SK-N-DZ (cell line): ENCODE measurements around the gene PDE7B.
"Not testable (repeated sequence)": the region's sequence is repeated elsewhere in the genome, so short reads cannot be mapped to it uniquely, and the experiment has no call there.

ENCODE experiments used
- DNase-seq: peaks from one replicate; pipeline ENCODE4 v3.0.0-alpha.2; 2015; ENCODE audit warnings: low spot score

Gene PDE7B

DNA sequence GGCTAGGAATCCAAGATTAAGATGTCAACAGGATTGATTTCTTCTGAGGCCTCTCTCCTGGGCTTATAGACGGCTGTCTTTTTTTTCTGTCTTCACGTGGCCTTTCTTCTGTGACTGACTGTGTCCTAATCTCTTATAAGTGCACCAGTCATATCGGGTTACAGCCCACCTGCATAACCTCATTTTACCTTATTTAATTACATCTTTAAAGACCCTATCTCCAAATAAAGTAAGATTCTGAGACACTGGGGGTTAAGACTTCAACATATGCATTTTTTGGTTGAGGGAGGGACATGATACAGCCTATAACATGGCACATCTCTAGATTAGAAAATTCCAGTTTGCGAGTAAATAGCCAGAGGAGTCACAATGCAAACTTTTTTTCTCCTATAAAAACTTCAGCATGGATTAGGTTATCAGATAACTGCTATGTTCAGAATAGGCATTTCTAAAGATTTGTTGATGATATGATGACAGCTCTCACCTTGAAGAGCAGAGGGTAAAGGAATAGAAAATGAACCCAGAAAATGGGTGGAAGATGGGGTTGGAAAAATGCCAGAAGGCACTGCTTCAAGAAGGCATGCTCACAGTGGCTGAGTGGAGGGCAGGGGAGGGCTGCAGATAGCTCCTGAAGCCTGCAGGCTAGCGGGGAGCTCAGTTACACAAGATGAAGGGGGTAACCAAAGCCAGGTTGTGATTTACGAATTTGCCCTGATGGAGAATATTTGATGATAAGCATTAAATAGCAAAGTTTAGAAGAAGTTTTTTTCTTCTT, 8.7 kb upstream of the PDE7B start:
- peak; percentile 83 for DNase-seq

DNA sequence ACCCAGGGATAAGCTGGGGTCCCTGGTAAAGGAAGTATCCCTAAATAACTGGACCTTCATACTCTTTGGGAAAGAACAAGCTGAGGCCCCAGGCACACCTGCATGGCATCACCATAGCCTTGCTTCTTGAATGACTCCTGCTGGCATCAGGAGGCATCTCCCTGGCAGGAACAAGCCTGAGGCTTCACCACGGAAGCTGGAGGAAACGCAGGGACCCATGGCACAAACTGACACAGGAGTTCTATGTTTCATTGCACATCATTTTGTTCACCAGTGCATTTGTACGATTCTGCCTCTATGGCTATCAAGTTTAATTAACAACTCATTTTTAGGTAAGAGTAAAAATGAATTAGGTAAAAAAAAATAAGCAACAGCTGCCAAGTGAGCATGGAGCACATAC, 619 bp upstream of the PDE7B start:
- no peak for DNase-seq

DNA sequence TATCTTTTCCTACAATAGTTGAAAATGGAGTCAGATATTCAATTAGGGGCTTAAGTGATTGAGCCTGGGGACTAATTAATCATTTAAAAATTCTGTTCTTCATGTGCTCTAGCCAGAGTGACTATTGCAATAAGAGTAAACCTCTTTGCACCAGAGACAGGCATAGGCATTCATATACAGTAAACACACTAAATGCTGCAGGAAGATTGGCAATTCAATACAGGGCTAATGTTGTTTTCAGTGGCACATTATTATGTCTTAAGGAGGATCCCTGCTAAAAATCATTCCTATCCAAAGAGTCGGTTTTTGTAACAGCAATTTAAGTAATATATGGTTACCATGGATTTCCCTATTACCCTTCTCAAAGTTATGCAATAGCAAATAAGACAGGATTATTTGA, 1.2 kb downstream of the PDE7B start:
- DNase-seq = no peak

DNA sequence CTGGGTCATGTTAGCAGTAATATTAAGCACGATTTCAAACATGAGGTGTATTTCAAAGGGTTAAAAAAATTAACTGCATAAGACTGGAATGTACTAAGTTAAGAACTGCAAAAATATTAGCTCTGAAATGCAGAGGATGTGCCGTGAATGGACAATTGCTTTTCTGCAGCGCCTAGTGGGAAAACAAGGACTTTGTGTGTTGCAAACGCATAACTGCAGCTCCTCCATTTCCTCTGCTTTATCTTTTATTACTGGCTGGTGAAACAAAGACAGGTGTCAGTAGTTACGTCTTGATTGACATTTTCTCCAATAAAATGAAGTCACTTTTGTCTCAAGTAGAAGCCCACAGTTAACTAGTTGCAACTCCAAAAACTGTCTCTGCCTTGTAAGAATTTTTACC, 1.7 kb downstream of the PDE7B start:
- DNase-seq = no peak

DNA sequence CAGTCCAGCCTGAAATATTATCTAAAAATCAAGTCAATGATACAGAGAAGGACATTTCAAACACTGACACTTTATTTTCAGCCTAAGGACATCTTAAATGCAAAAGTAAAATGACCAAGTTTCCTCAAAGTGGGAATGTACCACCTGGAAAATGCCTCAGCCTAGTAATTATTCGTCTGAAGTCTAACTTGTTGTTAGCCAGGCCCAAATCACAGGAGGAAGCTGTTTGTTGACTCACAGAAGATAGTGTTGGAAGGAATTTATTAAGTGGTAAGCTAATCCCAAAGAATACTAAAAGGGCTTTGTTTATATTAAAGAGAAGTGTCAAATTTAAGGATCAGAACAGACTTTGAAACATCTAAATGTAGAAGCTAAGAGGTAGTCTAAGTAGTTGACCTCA, 2.5 kb downstream of the PDE7B start:
- DNase-seq = no peak

DNA sequence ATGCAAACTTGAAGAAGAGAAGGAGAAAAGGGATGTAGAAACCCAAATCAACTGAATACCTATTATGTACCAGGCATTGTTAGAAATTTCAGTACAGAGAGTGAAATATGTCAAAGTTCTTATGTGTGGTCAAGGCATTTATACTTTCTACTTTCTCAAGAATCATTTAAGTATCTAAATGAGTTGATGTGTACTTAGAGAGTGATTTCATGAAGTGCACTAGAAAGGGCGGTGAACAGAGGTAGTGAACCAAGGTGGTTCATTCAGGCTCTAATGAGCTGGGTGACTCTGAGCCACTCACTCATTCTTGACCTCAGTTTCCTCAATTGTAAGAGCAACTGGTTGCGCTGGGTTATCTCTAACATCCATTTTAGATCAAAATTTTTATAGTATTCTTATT, 3.3 kb downstream of the PDE7B start:
- no peak for DNase-seq

DNA sequence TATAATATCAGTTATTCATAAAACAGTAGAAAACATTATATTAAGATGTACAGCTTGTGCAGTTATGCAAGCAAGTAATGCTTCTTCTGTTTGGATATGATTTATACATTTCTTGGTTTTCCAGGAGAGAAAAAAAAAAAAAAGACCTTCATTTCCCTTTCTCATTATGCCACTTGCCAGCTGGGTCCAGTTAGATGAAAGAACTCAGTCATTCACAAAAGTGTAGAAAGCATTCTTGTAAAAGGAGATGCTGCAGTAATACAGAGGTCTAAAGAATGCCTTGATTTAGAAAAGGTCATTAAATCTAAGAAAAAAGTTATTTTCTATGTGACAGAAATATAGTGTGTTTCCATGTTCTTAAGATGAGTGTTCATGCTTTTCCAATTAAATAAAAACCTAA, 7.4 kb downstream of the PDE7B start:
- DNase-seq = no peak

DNA sequence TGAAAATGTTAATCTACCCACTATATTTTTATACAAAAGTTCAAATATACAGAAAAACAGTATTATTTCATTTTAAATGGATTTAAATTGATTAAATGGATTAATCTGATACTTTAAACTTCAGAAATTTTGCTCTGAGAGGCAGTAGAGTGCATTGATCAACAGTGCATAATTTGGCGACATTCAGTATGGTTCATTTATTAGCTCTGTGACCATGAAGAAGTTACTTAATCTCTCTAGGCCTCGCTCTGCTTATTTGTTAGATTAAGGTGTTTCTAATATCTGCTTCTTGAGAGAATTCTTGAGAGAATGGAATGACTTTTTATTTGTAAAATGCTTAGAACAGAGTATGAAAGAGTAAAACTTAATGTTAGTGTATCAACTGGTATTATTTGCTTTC, 8.9 kb downstream of the PDE7B start:
- no peak for DNase-seq

DNA sequence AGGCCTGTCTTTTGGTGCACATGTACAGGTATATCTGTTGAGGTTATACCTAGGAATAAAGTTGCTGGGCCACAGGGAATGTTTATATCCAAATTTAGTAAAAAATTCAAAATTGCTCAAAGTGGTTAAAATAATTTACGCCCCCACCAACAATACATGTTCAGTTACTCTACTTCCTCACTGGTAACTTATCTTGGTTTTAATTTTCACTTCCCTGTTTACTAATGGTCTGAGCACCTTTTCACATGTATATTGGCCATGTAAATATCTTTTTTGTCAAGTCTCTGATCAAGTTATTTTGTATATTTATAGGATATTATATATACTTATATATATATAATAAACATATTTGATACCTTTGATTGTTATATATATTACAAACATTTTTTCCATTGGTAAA, 9.7 kb downstream of the PDE7B start:
- DNase-seq = no peak

DNA sequence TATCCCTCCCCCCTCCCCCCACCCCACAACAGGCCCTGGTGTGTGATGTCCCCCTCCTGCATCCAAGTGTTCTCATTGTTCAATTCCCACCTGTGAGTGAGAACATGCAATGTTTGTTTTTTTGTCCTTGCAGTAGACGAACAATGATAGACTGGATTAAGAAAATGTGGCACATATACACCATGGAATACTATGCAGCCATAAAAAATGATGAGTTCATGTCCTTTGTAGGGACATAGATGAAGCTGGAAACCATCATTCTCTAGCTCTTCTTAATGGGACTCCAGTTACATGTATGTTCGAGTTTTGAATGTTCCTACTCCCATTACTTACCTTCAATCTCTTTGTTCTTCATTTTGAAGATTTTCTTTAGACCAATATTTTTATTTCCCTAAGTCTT, 13.4 kb downstream of the PDE7B start:
- not testable (repeated sequence) for DNase-seq

DNA sequence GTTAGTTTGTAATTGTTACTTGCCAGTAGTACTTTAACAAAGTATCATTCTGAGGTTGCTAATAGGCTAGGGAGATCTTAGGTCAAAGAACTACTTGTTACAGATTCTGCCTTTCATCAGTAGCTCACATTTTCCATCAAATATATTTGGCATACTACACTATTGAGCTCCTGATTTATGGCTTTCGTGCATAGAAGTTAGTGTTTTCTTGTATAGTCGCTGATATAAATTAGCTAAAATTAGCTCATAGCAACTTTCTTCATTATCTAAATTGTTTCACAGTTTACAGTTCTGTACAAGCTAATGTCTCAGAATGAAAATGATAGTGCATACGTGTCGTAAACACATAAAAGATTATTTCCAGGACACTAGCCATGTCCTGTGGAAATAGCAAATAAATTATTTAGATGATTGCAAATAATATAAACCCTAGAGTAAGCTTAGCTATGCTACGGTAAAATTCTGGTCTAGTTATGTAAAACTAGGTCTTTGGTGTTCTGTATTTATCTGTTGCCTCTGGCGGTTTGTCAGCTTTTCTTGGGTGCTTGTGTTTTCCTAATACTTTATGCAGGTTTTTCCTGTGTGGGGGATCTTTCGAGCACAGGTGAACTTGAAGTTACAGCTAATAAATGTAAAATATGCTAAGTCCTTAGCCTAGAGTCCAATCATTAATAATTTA, 15.1 kb downstream of the PDE7B start:
- no peak for DNase-seq

DNA sequence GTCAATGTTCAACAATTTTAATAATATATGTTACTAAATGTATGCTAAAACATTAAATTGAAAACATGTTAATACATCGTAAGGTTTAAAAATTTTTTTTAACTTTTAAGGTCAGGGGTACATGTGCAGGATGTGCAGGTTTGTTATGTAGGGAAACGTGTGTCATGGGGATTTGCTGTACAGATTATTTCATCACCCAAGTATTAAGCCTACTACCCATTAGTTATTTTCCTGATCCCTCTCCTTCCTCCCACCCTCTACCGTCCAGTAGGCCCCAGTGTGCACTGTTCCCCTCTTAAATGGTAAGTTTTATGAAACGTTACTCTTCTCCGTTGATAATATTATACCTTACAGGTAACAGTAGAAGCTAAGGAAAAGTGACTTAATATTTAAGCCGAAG, 15.8 kb downstream of the PDE7B start:
- no peak for DNase-seq

DNA sequence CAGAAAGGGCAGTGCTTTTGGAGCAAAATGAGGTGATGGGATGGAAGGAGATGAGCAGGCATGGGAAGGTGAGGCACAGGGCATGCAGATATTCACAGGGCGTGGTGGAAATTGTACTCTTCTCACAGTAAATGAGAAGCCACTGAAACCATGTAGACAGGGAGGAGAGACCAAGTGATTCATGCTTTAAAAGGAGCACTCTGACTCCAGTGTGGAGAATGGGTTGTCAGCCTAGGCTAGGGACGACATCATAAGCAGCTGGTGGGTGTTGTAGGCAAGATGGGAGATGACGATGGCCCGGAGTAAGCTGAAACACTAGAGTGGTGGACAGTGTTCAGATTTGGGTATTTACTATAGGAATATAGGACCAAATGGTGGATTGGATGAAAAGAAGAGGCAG, 18.4 kb downstream of the PDE7B start:
- DNase-seq = no peak

DNA sequence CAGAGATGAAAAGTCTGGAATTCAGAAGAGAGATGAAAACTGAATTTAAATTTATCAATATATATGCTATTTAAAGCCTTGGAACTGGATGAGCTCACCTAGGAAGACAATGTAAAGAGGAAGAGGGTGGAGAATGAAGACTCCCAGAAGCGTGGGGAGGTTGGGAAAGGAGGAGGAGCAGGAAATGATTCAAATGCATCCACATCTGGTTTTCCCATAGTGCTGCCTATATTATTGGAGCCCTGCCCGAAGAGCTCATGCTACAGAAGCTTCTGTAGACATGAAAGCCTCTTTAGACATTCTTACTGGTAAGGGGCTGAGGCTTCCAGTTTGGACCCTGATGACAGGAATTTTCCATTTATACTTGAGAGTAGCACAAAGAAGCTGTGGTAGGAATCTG, 19.2 kb downstream of the PDE7B start:
- no peak for DNase-seq

DNA sequence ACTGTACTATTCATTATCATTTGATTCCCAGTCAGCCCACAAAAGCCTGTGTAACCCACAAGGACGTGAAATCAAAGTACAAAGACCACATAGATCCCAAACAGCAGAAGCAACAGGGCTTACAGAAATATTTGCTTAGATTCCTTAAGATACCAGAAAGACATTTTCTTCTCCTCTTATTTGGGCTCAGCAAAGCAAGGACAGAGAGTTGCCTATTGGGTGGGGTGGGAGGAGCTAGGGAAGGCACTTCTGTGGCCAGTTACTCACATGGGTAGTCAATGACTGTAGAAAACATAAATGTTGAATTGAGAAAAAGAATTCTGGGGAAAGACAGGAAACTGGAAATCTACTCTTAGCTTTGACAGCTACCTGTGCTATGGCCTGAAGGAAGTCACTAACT, 19.8 kb downstream of the PDE7B start:
- no peak for DNase-seq

DNA sequence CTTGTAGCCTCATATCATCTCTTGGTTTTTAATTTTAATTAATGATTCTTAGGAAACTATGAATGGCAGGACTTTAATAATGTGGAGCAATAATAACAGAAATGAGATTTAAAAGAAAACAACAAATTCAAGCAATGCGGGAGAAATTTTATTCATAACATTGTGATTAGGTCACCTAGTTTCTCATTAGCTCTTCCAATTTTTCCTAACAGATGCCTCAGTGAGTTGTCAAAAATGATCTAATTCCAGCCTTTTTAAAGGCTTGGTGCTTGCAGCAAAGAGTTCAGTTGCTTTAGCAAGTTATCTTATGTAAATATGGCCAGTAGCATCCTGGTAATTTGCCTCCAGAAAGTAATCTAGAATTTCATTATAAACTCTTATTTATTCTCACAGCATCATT, 20.4 kb downstream of the PDE7B start:
- no peak for DNase-seq

DNA sequence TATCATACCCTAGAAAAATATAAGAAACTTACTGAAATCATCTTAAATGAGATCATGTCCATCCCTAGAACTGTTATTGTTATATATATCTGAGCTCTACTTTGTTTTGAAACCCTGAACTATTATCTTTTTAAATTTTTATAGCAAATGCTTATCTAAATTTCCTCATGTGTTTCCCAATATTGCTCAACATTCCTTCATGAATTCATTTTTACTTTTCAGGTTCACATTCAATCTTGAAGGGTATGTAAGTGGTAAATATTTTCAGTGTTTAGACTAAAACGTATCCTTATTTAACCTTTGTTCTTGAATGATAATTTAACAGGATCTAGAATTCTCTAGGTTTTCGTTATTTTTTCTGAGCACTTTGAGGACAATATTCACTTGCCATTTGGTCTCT, 23.9 kb downstream of the PDE7B start:
- DNase-seq = no peak

DNA sequence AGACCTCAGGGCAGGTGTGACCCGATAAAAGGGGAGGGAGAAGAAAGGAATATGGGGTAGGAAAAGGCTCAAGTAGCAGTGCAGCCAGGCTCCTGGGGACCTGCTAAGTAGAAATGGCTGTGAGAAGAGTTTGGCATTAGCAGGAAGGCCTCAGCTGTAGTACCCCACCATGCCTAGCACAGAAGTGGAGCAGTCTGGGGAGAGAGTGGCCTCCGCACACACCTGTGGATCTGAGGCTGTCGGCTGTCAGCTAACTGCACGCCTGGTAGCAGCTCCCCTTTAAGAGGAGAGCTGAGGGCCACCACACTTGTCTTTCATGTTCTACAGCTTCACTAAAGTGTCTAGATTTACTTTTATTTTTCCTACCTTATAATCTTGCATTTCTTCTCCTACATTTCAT, 24.6 kb downstream of the PDE7B start:
- DNase-seq = no peak

DNA sequence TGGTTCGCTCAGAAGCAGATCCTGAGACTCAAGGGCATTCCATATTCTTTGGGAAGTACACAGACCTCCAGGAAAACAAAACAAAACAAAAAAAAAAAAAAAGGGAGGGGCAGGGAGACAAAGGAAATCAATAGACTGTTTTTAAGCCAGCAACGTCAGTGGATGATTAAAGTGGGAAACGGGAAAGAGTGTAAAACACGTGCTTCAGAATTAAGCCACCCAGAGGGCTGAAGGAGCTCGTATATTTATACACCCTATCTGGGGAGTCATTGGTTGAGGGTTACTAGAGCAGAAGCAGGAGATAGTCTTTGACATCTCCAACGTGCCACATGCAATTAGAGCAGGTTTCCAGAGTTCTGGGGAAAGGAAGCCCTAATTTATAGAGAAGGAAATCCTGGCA, 26.2 kb downstream of the PDE7B start:
- DNase-seq = no peak

DNA sequence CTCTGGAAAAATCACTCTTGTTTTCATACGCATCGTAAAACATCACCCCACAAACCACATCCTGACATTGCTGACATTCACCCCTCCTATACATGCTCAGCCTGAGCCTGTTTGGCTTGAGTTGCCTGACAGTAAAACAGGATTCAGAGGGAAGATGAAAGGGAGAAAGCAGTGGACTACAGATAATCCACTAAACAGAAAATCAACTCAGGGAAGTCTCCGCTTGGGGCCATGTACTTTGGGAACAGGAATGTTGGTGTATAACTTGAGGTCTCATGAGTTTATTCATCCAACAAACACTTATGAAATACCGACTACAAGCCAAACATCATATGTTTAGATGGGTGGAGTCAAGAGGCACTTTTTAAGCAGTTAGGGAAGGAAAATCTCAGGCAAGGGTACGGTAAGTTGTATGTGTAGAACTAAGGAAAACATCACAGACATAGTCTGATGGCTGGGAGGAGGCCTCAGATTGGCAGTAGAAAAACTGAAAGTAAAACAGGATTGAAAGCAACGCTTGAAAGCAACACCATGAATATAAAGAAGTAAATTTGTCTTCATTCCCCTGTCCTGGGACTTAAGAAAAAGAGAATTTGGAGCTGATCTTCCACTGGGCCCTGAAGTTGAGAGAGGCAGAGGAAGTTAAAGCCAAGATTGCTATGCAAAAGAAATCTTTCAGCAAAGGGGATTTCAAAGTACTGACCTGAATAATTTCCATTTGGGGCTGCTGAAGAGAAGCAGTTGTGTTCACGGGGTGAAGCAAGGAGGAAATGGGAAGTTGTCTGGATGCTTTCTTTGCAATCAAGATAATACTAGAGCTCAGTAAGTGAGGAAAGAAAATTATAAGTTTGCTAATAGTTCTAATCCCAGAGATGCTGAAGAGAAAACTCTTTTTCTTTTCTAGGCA, 28.8 kb downstream of the PDE7B start:
- DNase-seq = no peak

DNA sequence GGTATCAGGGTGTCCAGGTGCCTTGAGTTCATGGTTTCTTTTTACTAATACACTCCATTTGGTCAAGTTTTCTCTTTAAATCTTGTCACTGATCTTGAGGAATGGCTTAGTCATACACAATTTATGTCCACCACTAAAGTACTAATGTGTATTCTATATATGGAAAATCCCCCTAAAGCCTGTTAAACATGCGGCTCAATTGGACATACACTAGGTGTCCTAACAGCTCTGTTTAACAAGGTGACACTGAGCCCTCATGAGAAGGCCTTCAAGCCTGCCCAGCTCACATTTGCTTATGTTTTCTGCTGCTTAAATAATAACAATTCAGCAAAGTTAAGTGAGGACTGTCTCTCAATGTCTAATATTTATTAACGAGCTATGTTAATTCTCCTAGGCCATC, 31.5 kb downstream of the PDE7B start:
- no peak for DNase-seq

DNA sequence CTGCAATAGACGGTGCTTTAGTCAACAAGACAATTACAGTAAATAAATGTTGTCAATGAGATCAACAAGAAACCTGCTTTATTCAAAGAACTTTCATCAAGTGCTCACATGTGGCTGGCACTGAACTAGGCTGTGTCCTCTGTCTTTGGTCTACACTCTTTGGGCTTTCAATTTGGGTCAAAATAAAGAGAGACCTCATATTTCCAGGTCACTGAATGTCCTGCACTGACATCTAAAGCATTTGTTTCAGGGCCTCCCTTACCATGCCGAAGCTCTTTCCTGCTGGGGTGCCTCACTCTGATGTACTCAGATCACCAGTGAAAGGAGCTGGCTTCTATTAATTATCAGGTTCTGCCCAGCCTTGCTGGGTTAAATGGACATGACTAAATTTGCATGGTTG, 32.0 kb downstream of the PDE7B start:
- DNase-seq = no peak

DNA sequence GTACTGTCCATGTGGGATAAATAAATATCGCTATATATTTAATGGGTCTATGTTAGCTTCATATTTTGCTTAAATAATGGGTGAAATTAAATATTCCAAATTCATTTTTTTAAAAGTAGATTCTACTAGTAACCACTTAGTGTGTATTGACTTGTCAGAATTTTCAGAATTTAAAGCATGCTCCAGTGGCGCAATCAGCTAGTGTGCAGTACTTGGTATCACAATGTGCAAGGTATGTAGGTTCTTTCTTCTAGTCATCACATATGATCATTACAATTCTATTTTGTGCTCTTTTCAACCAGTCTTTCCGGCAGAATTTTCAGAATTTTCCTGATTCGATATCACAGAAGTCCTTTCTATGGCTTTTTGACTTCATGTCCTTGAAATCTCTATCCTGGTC, 32.6 kb downstream of the PDE7B start:
- no peak for DNase-seq
